ENCODE results near the gene RGS1. TPM values are rescaled to one million over a fixed set of nuclear protein-coding genes. Genes with fewer than 3 reads are reported as not detected.
"Not testable (repeated sequence)": the region's sequence is repeated elsewhere in the genome, so short reads cannot be mapped to it uniquely, and the experiment has no call there.

The RGS1 gene
- total RNA-seq, 4 donors from 2014 or later, result 38.5 to 160 (median 49.8) TPM

- Histone ChIP-seq H3K4me1 (peaks cover 5 to 24% (median 8%) of the 10 kb centered on the region in 4 donors), H3K36me3 (no peaks in the 10 kb centered on the region), H3K9me3 (no peaks in the 10 kb centered on the region), H3K4me3 (no peak overlapping the region), H3K27me3 (no peaks in the 10 kb centered on the region), H3K27ac (peak overlapping the region; percentile 69 to 77 (median 76))
- 88% methylated on average over 1 of the region's 1 CpG for WGBS, 2 donors (ENCODE audit: low coverage in 1 of 2)
- TF ChIP-seq CTCF (IDR thresholded peaks at IDR 0.05) (no peak), POLR2AphosphoS5 (IDR thresholded peaks at IDR 0.05) (no peak), EP300 (IDR thresholded peaks at IDR 0.05; ENCODE audit: low read depth) (no peak), POLR2A (IDR thresholded peaks at IDR 0.05) (no peak)
- intact Hi-C loops (cut with DNase I; ENCODE audit: low total_unique reads) (loop anchor here (5.0 kb wide), 1 partner anchor 748 kb away; no protein-coding TSS in a partner anchor), in situ Hi-C loops (cut with MboI; ENCODE audit: low pct_ligation_motif_present in 1 of 4, low pct_unique_long_range_greater_than_20kb in 1 of 4, low sequenced_read_pairs in 3 of 4) (no loop called here)
- DNase-seq, result no peak
These were observed 45.8 kb upstream of the RGS1 start for GRCh38 chr1:192529811-192530210.

- intact Hi-C loops (cut with DNase I; ENCODE audit: low total_unique reads) (loop anchor here (5.0 kb wide), 1 partner anchor 748 kb away; no protein-coding TSS in a partner anchor), in situ Hi-C loops (cut with MboI; ENCODE audit: low pct_ligation_motif_present in 1 of 4, low pct_unique_long_range_greater_than_20kb in 1 of 4, low sequenced_read_pairs in 3 of 4) (no loop called here)
- no peak overlapping the region for H3K4me3 ChIP-seq
- TF ChIP-seq CTCF (IDR thresholded peaks at IDR 0.05) (no peak), POLR2AphosphoS5 (IDR thresholded peaks at IDR 0.05) (peak in 2 of 3 donors; percentile 20 to 60)
- H3K4me1 ChIP-seq, result peaks cover 5 to 24% (median 8%) of the 10 kb centered on the region in 4 donors
- no peaks in the 10 kb centered on the region for H3K36me3 ChIP-seq
- peak overlapping the region; percentile 69 to 77 (median 76) for H3K27ac ChIP-seq
- 18 to 34% methylated on average over 2 of the region's 2 CpGs for WGBS, 2 donors (ENCODE audit: low coverage in 1 of 2)
- DNase-seq, result no peak
- no peaks in the 10 kb centered on the region for H3K9me3 ChIP-seq
- H3K27me3 ChIP-seq, result no peaks in the 10 kb centered on the region
These were observed 45.3 kb upstream of the RGS1 start for GRCh38 chr1:192530254-192530653.

- H3K36me3 ChIP-seq; in situ Hi-C loops (cut with MboI; ENCODE audit: low pct_ligation_motif_present in 1 of 4, low pct_unique_long_range_greater_than_20kb in 1 of 4, low sequenced_read_pairs in 3 of 4); H3K27me3 ChIP-seq; H3K9me3 ChIP-seq; H3K4me3 ChIP-seq: not testable (repeated sequence)
- intact Hi-C loops (cut with DNase I; ENCODE audit: low total_unique reads), result loop anchor here (5.0 kb wide), 1 partner anchor 749 kb away; no protein-coding TSS in a partner anchor
- whole genome bisulfite sequencing, 2 donors (ENCODE audit: low coverage in 1 of 2), result 56 to 62% methylated on average over 6 of the region's 6 CpGs
- peak overlapping the region; percentile 69 to 77 (median 76) for H3K27ac ChIP-seq
- TF ChIP-seq EP300 (IDR thresholded peaks at IDR 0.05; ENCODE audit: low read depth), result peak; percentile 84
- peak; percentile 46 to 59 (median 59) for TF ChIP-seq POLR2AphosphoS5 (IDR thresholded peaks at IDR 0.05)
- peak; percentile 64 for DNase-seq
- peaks cover 5 to 24% (median 8%) of the 10 kb centered on the region in 4 donors for H3K4me1 ChIP-seq
These were observed 44.4 kb upstream of the RGS1 start for GRCh38 chr1:192531037-192531703.

- no peak for DNase-seq
- 63 to 69% methylated on average over 2 of the region's 2 CpGs for WGBS, 2 donors (ENCODE audit: low coverage in 1 of 2)
- Histone ChIP-seq H3K27ac (peak overlapping the region in 3 of 4 donors; percentile 23 to 67 (median 66)), H3K36me3 (no peaks in the 10 kb centered on the region), H3K27me3 (no peaks in the 10 kb centered on the region), H3K9me3 (no peaks in the 10 kb centered on the region), H3K4me3 (no peak overlapping the region), H3K4me1 (peaks cover 13 to 32% (median 18%) of the 10 kb centered on the region in 4 donors)
- TF ChIP-seq CTCF (IDR thresholded peaks at IDR 0.05) (no peak), POLR2A (IDR thresholded peaks at IDR 0.05) (no peak), EP300 (IDR thresholded peaks at IDR 0.05; ENCODE audit: low read depth) (no peak), POLR2AphosphoS5 (IDR thresholded peaks at IDR 0.05) (no peak)
- in situ Hi-C loops (cut with MboI; ENCODE audit: low pct_ligation_motif_present in 1 of 4, low pct_unique_long_range_greater_than_20kb in 1 of 4, low sequenced_read_pairs in 3 of 4), result no loop called here
- intact Hi-C loops (cut with DNase I; ENCODE audit: low total_unique reads), result loop anchor here (5.0 kb wide), 1 partner anchor 752 kb away; no protein-coding TSS in a partner anchor
These were observed 40.9 kb upstream of the RGS1 start for GRCh38 chr1:192534666-192535065.

Measured in transverse colon (tissue), 4 donors.